Measurements from ENCODE around the gene KCNK3. TPM values are rescaled to one million over a fixed set of nuclear protein-coding genes. Genes with fewer than 3 reads are reported as not detected.

The KCNK3 gene
- polyA plus RNA-seq, 1 donor (not counting 4 experiments of a cell fraction or from before 2014, with no cell fraction given): not detected

DNA sequence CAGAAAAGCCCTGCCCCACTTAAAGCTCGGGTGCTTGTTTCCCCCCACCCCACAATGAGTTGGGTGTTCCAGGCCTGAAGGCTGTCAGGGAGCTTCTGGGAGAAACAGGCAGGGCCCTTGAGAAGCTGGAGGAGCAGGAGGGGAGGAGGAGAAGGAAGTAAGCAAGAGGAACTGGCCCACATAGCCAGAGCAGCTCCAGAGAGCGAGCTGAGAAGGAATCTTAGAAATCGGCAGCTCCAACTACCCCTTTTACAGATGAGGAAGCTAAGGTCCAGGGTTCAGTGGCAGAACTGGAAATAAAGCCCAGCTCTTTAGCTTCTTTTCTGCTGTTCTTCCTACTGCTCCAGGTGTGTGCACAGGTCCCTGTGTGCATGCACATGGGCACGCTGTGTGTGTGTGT, 12.7 kb upstream of the KCNK3 start:
- no peaks in the 10 kb centered on the region for H3K9me3 ChIP-seq (ENCODE audit: control insufficient read depth, low read depth, low read length)
- DNase-seq (ENCODE audit: low read depth, low spot score): no peak
- H4K20me1 ChIP-seq (ENCODE audit: control insufficient read depth, extremely low read depth, insufficient read depth, low read length): no peaks in the 10 kb centered on the region

DNA sequence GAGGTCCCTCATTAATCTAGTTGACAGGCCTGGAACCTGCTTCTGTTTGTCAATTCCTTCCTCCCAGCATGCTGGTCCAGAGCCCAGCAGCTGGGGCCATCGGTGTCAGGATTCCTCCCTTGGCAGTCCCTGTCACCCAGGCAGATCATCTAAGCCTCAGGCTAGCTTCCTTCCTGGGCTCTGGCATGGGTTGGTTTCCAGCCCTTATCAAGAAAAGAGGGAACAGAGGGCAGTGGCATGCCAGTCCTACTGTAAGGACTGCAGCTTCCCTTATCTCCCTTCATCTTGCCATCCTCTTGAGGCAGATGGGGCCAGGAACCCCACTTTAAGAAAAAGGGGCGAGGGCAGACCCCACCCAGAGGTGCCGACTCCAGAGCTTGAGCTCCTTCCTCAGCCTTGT, 10.9 kb upstream of the KCNK3 start:
- Histone ChIP-seq H3K27me3 (ENCODE audit: control insufficient read depth, extremely low read depth, insufficient read depth, low read length) (peaks cover 42% of the 10 kb centered on the region), H3K9ac (ENCODE audit: control insufficient read depth, extremely low read depth, insufficient read depth, low read length) (no peak overlapping the region), H3K36me3 (ENCODE audit: control insufficient read depth in 2 of 2, extremely low read depth in 1 of 2, insufficient read depth in 2 of 2, low read length in 2 of 2) (no peaks in the 10 kb centered on the region), H3K9me3 (ENCODE audit: control insufficient read depth, low read depth, low read length) (no peaks in the 10 kb centered on the region), H3K4me3 (ENCODE audit: control insufficient read depth in 2 of 3, extremely low read depth in 1 of 3, insufficient read depth in 2 of 3, low read depth in 1 of 3, low read length in 3 of 3) (no peak overlapping the region), H3K79me2 (ENCODE audit: control insufficient read depth, insufficient read depth, low read length) (no peaks in the 10 kb centered on the region), H3K27ac (ENCODE audit: control insufficient read depth, insufficient read depth, low read length) (no peak overlapping the region), H3K4me1 (ENCODE audit: control insufficient read depth, extremely low read depth, insufficient read depth, low read length) (no peaks in the 10 kb centered on the region), H3K4me2 (ENCODE audit: control insufficient read depth, extremely low read depth, insufficient read depth, low read depth, low read length) (no peak overlapping the region), H2AFZ (ENCODE audit: control insufficient read depth, low read length) (no peak overlapping the region), H4K20me1 (ENCODE audit: control insufficient read depth, extremely low read depth, insufficient read depth, low read length) (no peaks in the 10 kb centered on the region), H3K9me1 (ENCODE audit: control insufficient read depth, extremely low read depth, insufficient read depth, low read length) (no peaks in the 10 kb centered on the region)
- FAIRE-seq (no peak), DNase-seq (ENCODE audit: low read depth, low spot score) (no peak)
- TF ChIP-seq EZH2 (IDR thresholded peaks at IDR 0.05; ENCODE audit: low read length): no peak
- no peak for TF ChIP-seq CTCF (optimal IDR thresholded peaks at IDR 0.05 in 1 of 3, IDR thresholded peaks at IDR 0.05 in 1 of 3, conservative IDR thresholded peaks at IDR 0.05 in 1 of 3; ENCODE audit: extremely low read depth in 1 of 3, insufficient read depth in 2 of 3, low read length in 3 of 3)
- dilution Hi-C loops (cut with MboI; ENCODE audit: extremely low pct_ligation_motif_present, low sequenced_read_pairs): no loop called here

More for the DNA sequence above, 12.7 kb upstream of the KCNK3 start:
- Histone ChIP-seq H3K9me1 (ENCODE audit: control insufficient read depth, extremely low read depth, insufficient read depth, low read length) (no peaks in the 10 kb centered on the region), H3K4me1 (ENCODE audit: control insufficient read depth, extremely low read depth, insufficient read depth, low read length) (no peaks in the 10 kb centered on the region), H3K9ac (ENCODE audit: control insufficient read depth, extremely low read depth, insufficient read depth, low read length) (no peak overlapping the region), H3K27ac (ENCODE audit: control insufficient read depth, insufficient read depth, low read length) (no peak overlapping the region), H3K4me3 (ENCODE audit: control insufficient read depth in 2 of 3, extremely low read depth in 1 of 3, insufficient read depth in 2 of 3, low read depth in 1 of 3, low read length in 3 of 3) (no peak overlapping the region), H2AFZ (ENCODE audit: control insufficient read depth, low read length) (no peak overlapping the region), H3K36me3 (ENCODE audit: control insufficient read depth in 2 of 2, extremely low read depth in 1 of 2, insufficient read depth in 2 of 2, low read length in 2 of 2) (no peaks in the 10 kb centered on the region), H3K4me2 (ENCODE audit: control insufficient read depth, extremely low read depth, insufficient read depth, low read depth, low read length) (no peak overlapping the region), H3K27me3 (ENCODE audit: control insufficient read depth, extremely low read depth, insufficient read depth, low read length) (peaks cover 28% of the 10 kb centered on the region), H3K79me2 (ENCODE audit: control insufficient read depth, insufficient read depth, low read length) (no peaks in the 10 kb centered on the region)
- dilution Hi-C loops (cut with MboI; ENCODE audit: extremely low pct_ligation_motif_present, low sequenced_read_pairs): no loop called here
- TF ChIP-seq EZH2 (IDR thresholded peaks at IDR 0.05; ENCODE audit: low read length) (no peak), CTCF (optimal IDR thresholded peaks at IDR 0.05 in 1 of 3, IDR thresholded peaks at IDR 0.05 in 1 of 3, conservative IDR thresholded peaks at IDR 0.05 in 1 of 3; ENCODE audit: extremely low read depth in 1 of 3, insufficient read depth in 2 of 3, low read length in 3 of 3) (no peak)
- FAIRE-seq: no peak
